Breast epithelium (tissue), 3 donors: ENCODE measurements around the gene MRPS25.

Experiments used
- POLR2A ChIP-seq: fragments of 450-650 bp; IDR thresholded peaks from one replicate; pipeline ENCODE4 v1.6.1; 2016; ENCODE audit warnings: antibody characterized with exemption, mild to moderate bottlenecking, moderate library complexity
- TF ChIP-seq, protein P1 (sequence below), 3 donors: fragments of 450-650 bp; IDR thresholded peaks; one replicate each; pipeline ENCODE4 v1.5.1; 2016 to 2017; ENCODE audit warnings: antibody characterized with exemption in 3 of 3, mild to moderate bottlenecking in 3 of 3, moderate library complexity in 3 of 3

DNA sequence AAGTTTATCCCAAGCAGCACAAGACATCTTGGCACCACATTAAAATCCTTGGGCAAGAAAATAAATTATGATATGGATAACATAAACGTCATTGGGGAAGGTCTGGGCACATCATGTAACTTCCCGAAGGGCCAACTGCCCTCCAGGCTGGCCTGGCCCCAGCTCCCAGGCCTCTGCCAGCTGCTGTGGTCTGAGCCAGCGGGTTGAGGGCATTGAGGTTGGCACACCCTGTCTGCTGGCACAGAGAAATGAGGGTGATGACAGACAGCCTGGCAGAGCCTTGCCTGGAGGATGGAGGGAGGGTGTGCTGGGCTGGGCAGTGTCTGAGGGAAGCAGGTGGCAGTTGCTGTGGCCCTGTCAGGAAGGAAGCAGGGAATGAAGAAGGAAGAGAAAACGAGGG is 37.1 kb upstream of the MRPS25 start:
- TF ChIP-seq, protein P1, sequence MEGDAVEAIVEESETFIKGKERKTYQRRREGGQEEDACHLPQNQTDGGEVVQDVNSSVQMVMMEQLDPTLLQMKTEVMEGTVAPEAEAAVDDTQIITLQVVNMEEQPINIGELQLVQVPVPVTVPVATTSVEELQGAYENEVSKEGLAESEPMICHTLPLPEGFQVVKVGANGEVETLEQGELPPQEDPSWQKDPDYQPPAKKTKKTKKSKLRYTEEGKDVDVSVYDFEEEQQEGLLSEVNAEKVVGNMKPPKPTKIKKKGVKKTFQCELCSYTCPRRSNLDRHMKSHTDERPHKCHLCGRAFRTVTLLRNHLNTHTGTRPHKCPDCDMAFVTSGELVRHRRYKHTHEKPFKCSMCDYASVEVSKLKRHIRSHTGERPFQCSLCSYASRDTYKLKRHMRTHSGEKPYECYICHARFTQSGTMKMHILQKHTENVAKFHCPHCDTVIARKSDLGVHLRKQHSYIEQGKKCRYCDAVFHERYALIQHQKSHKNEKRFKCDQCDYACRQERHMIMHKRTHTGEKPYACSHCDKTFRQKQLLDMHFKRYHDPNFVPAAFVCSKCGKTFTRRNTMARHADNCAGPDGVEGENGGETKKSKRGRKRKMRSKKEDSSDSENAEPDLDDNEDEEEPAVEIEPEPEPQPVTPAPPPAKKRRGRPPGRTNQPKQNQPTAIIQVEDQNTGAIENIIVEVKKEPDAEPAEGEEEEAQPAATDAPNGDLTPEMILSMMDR (IDR thresholded peaks at IDR 0.05), result no peak
- no peak for TF ChIP-seq POLR2A
